ENCODE measurements around the gene ESPL1.

The ESPL1 gene

GRCh38 chr12:53298164-53298563 lies 30.1 kb downstream of the ESPL1 start:
- no peaks in the 10 kb centered on the region for H3K27me3 Mint-ChIP-seq (ENCODE audit: low read depth)
- H3K4me1 Mint-ChIP-seq, result peaks cover 63% of the 10 kb centered on the region
- peaks cover 36% of the 10 kb centered on the region for H3K36me3 Mint-ChIP-seq (ENCODE audit: low read depth)
- H3K9me3 Mint-ChIP-seq, result no peaks in the 10 kb centered on the region
- TF ChIP-seq CTCF (IDR thresholded peaks at IDR 0.05; ENCODE audit: unreplicated experiment in 3 of 3), result no peak
- H3K4me3 Mint-ChIP-seq, result peak overlapping the region; percentile 81 to 99 (median 98)
- H3K27ac Mint-ChIP-seq, result no peak overlapping the region

GRCh38 chr12:53299101-53299453 lies 31.0 kb downstream of the ESPL1 start:
- Mint-ChIP-seq H3K9me3 (no peaks in the 10 kb centered on the region), H3K27me3 (ENCODE audit: low read depth) (no peaks in the 10 kb centered on the region), H3K4me1 (peaks cover 58% of the 10 kb centered on the region), H3K4me3 (peak overlapping the region; percentile 93 to 100 (median 98)), H3K27ac (peak overlapping the region; percentile 79 to 94 (median 85)), H3K36me3 (ENCODE audit: low read depth) (peaks cover 33% of the 10 kb centered on the region)
- no peak for TF ChIP-seq CTCF (IDR thresholded peaks at IDR 0.05; ENCODE audit: unreplicated experiment in 3 of 3)

DNA sequence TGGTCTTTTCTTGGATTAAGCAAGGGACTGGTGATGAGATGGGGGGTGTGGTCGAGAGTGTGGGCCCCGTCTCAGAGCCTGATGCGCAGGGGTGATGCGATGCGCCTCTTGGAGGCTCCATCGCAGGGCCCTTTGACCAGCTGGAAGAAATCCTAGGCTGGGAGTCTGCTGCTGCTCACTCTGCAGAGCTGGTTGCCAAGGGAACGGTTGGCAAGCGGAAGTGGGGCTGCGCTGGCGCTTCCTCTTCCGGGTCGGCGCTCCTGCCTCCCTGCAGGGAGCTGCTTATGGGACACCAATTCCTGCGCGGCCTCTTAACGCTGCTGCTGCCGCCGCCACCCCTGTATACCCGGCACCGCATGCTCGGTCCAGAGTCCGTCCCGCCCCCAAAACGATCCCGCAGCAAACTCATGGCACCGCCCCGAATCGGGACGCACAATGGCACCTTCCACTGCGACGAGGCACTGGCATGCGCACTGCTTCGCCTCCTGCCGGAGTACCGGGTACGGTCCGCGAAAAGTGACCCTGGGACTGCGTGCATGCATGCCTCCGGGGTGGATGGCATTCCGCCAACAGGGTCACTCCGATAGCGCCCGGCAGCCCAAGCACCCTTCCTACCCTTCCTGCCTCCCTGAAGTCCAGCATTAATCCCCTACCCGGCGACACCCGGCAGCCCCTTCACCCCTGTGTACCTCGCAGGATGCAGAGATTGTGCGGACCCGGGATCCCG lies 31.5 kb downstream of the ESPL1 start, which contains the start of gene MYG1:
Gene MYG1, plus strand, starts transcription at position 242 of the 727 bp plus-strand sequence. Its CDS starts 43 bp downstream, at position 285.
- Mint-ChIP-seq H3K27ac (peak within 1 kb of the TSS; percentile 79 to 94 (median 85)), H3K36me3 (ENCODE audit: low read depth) (peaks cover 34% of the 10 kb centered on the region)
- peak; percentile 18 to 47 (median 41) for TF ChIP-seq CTCF (IDR thresholded peaks at IDR 0.05; ENCODE audit: unreplicated experiment in 3 of 3)

DNA sequence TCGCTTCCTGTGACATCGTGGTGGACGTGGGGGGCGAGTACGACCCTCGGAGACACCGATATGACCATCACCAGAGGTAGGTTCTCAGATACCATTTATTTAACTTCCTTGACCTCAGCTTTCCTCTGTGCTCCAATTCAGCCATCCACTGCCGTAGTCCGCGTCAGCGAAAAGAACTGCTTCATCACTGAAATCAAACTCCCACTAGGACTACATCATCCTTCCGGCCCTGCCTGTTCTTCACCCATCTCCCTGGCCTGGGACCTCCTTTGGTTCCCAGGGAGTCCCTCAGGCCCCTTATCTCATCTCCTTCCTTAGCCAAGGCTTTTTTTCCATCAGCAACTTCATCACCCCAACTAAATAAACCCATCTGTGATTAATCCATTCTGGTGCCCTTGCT lies 32.1 kb downstream of the ESPL1 start:
- Mint-ChIP-seq H3K9me3 (no peaks in the 10 kb centered on the region), H3K27ac (peak overlapping the region; percentile 79 to 94 (median 85)), H3K27me3 (ENCODE audit: low read depth) (no peaks in the 10 kb centered on the region), H3K36me3 (ENCODE audit: low read depth) (peaks cover 36% of the 10 kb centered on the region), H3K4me1 (peaks cover 52% of the 10 kb centered on the region), H3K4me3 (peak overlapping the region; percentile 93 to 100 (median 98))
- no peak for TF ChIP-seq CTCF (IDR thresholded peaks at IDR 0.05; ENCODE audit: unreplicated experiment in 3 of 3)

More for the DNA sequence above, 31.5 kb downstream of the ESPL1 start, which contains the start of gene MYG1:
- no peaks in the 10 kb centered on the region for H3K9me3 Mint-ChIP-seq
- H3K4me1 Mint-ChIP-seq, result peaks cover 58% of the 10 kb centered on the region
- H3K4me3 Mint-ChIP-seq, result peak within 1 kb of the TSS; percentile 93 to 100 (median 98)
- H3K27me3 Mint-ChIP-seq (ENCODE audit: low read depth), result no peaks in the 10 kb centered on the region

DNA sequence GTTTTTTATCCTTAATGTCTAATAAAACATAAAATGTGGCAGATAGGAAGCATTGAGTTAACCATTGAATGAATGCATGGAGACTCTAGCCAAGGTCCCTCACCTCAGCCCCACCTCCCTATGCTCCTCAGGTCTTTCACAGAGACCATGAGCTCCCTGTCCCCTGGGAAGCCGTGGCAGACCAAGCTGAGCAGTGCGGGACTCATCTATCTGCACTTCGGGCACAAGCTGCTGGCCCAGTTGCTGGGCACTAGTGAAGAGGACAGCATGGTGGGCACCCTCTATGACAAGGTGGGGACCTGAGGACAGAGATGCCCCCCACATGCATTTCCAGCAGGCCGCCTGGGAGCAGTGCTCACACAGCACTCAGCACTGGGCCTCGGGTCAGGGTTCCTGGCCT lies 34.8 kb downstream of the ESPL1 start:
- Mint-ChIP-seq H3K4me3 (peak overlapping the region; percentile 55 to 98 (median 67)), H3K36me3 (ENCODE audit: low read depth) (peaks cover 54% of the 10 kb centered on the region), H3K9me3 (no peaks in the 10 kb centered on the region), H3K4me1 (peaks cover 31% of the 10 kb centered on the region), H3K27ac (no peak overlapping the region), H3K27me3 (ENCODE audit: low read depth) (no peaks in the 10 kb centered on the region)
- TF ChIP-seq CTCF (IDR thresholded peaks at IDR 0.05; ENCODE audit: unreplicated experiment in 3 of 3), result no peak

DNA sequence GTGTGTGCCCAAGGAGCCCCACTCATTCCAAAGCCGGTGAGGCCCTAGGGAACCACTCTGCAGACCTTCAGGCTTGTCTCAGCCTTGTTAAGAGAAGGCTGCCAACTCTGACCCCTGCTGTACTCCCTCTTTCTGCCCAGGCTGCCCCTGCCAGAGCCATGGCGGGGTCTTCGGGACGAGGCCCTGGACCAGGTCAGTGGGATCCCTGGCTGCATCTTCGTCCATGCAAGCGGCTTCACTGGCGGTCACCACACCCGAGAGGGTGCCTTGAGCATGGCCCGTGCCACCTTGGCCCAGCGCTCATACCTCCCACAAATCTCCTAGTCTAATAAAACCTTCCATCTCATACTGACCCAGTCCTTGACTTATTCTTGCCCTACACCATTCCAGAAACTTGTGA lies 38.7 kb downstream of the ESPL1 start:
- Mint-ChIP-seq H3K9me3 (no peaks in the 10 kb centered on the region), H3K27ac (no peak overlapping the region)

More for the DNA sequence above, 38.7 kb downstream of the ESPL1 start:
- peaks cover 6% of the 10 kb centered on the region for H3K4me1 Mint-ChIP-seq
- H3K36me3 Mint-ChIP-seq (ENCODE audit: low read depth), result peaks cover 64% of the 10 kb centered on the region
- TF ChIP-seq CTCF (IDR thresholded peaks at IDR 0.05; ENCODE audit: unreplicated experiment in 3 of 3), result no peak
- H3K4me3 Mint-ChIP-seq, result no peak overlapping the region
- H3K27me3 Mint-ChIP-seq (ENCODE audit: low read depth), result no peaks in the 10 kb centered on the region
